ENCODE results near the gene KLF3. TPM values are rescaled to one million over a fixed set of nuclear protein-coding genes. Genes with fewer than 3 reads are reported as not detected.

The KLF3 gene
- total and polyA plus RNA-seq, 2 of the 4 experiments (the other 2 are of a cell fraction), result 8.2 to 12.6 TPM

GRCh38 chr4:38641811-38642210 lies 22.2 kb upstream of the KLF3 start:
- POLR2A ChIA-PET (ENCODE audit: unreplicated experiment), result no interaction called here
- Histone ChIP-seq H4K5ac (ENCODE audit: low read depth, low read length) (no peak overlapping the region), H3K27me3 (ENCODE audit: control insufficient read depth, insufficient read depth, low read length) (peaks cover 7% of the 10 kb centered on the region; the same call in 1 of the 2 replicates), H3K9me3 (ENCODE audit: control insufficient read depth, insufficient read depth, low read length) (no peaks in the 10 kb centered on the region), H3K27ac (ENCODE audit: insufficient read depth, low read length) (no peak overlapping the region), H2AK5ac (ENCODE audit: low read depth, low read length) (no peak overlapping the region), H2BK5ac (ENCODE audit: low read depth, low read length, poor library complexity, severe bottlenecking) (no peak overlapping the region), H3K56ac (ENCODE audit: extremely low read depth, insufficient read depth, low read length) (no peak overlapping the region), H3K4ac (ENCODE audit: low read depth, low read length) (no peak overlapping the region), H3K23ac (ENCODE audit: low read depth, low read length) (no peak overlapping the region), H3K14ac (replicated peaks; ENCODE audit: low read depth, low read length) (no peak overlapping the region), H4K8ac (ENCODE audit: low read depth in 2 of 2, low read length in 2 of 2) (no peak overlapping the region), H2BK20ac (ENCODE audit: low read depth, low read length) (no peak overlapping the region), H3K79me1 (ENCODE audit: low read depth in 1 of 2, low read length in 2 of 2) (no peaks in the 10 kb centered on the region), H3K18ac (ENCODE audit: low read depth, low read length) (no peak overlapping the region), H2AK9ac (replicated peaks; ENCODE audit: low read depth, low read length, poor library complexity) (no peak overlapping the region), H3K9me1 (ENCODE audit: insufficient read depth, low read length) (no peaks in the 10 kb centered on the region), H3K4me2 (ENCODE audit: low read depth, low read length) (no peak overlapping the region), H3K9ac (ENCODE audit: low read depth, low read length) (no peak overlapping the region), H4K91ac (ENCODE audit: insufficient read depth, low read depth, low read length) (no peak overlapping the region), H3K36me3 (ENCODE audit: control insufficient read depth, insufficient read depth, low read length) (no peaks in the 10 kb centered on the region), H4K20me1 (ENCODE audit: insufficient read depth, low read length) (no peaks in the 10 kb centered on the region), H2BK15ac (ENCODE audit: low read depth, low read length) (no peak overlapping the region), H3K4me3 (ENCODE audit: insufficient read depth, low read depth, low read length) (no peak overlapping the region), H2BK120ac (ENCODE audit: low read depth, low read length) (no peak overlapping the region), H2AFZ (replicated peaks; ENCODE audit: low read length, poor library complexity) (no peak overlapping the region), H3K4me1 (ENCODE audit: control insufficient read depth, insufficient read depth, low read length) (no peaks in the 10 kb centered on the region)
- no peak for ATAC-seq (ENCODE audit: low read depth)
- WGBS, 2 experiments (ENCODE audit: extremely low coverage in 2 of 2, insufficient read length in 1 of 2), result 78% methylated on average over 1 of the region's 1 CpG; no CpG with 5 or more reads in 1 of the 2 experiments
- BruUV-seq (replicated peaks), result no TSS peak
- intact Hi-C loops (cut with micrococcal nuclease), result no loop called here
- dilution Hi-C loops (cut with HindIII; ENCODE audit: low sequenced_read_pairs, unreplicated experiment), result no loop called here
- no peak for DNase-seq
- in situ Hi-C loops (cut with MboI; ENCODE audit: low sequenced_read_pairs), result no loop called here
- TF ChIP-seq CHD1 (IDR thresholded peaks at IDR 0.05; ENCODE audit: low read depth, low read length) (no peak), ELK1 (IDR thresholded peaks at IDR 0.05; ENCODE audit: borderline replicate concordance, low read depth, low read length) (no peak), POLR2A (IDR thresholded peaks at IDR 0.05; ENCODE audit: low read depth, low read length) (no peak), CTCF (conservative IDR thresholded peaks at IDR 0.05; ENCODE audit: low read depth, low read length) (no peak)
- CTCF ChIA-PET, result no interaction called here
